Measurements from ENCODE around the gene ZFYVE16.

ZFYVE16 gene

GRCh38 chr5:80403782-80404181 lies 4.1 kb upstream of the ZFYVE16 start:
- TF ChIP-seq GATA2 (IDR thresholded peaks at IDR 0.05; ENCODE audit: low read depth, low read length), result no peak
- TF ChIP-seq GATA3 (IDR thresholded peaks at IDR 0.05; ENCODE audit: low read depth, low read length), result no peak

DNA sequence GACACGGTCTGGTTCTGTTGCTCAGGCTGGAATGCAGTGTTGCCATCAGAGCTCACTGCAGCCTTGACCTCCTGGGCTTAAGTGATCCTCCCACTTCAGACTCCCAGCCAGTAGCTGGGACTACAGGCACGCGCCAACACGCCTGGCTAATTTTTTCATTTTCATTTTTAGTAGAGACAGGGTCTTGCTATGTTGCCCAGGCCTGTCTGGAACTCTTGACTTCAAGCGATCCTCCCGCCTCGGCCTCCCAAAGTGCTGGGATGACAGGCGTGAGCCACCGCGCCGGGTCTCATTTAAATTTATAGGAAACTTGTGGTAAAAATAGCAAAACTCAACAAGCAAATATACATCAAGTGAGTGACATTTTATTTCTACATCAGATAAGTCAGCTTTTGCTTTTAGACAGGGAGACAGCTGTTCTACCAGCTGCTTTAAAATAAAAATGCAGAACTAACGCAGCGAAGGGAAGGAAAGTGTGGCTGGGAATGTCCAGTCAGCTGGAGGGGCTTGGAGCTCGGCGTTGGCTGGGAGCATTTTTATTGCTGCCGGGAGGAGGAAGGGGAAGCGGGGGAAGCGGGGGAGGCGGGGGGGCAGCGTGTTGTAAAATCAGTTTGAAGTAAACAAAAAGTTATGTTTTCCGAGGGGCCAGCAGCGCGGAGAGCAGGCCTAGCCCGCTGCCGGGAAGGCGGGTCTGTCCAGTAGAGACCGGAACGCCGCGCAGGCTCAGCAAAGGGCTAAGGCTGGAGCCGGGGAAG lies 707 bp upstream of the ZFYVE16 start:
- TF ChIP-seq GATA2 (IDR thresholded peaks at IDR 0.05; ENCODE audit: low read depth, low read length), result no peak
- no peak for TF ChIP-seq GATA3 (IDR thresholded peaks at IDR 0.05; ENCODE audit: low read depth, low read length)

DNA sequence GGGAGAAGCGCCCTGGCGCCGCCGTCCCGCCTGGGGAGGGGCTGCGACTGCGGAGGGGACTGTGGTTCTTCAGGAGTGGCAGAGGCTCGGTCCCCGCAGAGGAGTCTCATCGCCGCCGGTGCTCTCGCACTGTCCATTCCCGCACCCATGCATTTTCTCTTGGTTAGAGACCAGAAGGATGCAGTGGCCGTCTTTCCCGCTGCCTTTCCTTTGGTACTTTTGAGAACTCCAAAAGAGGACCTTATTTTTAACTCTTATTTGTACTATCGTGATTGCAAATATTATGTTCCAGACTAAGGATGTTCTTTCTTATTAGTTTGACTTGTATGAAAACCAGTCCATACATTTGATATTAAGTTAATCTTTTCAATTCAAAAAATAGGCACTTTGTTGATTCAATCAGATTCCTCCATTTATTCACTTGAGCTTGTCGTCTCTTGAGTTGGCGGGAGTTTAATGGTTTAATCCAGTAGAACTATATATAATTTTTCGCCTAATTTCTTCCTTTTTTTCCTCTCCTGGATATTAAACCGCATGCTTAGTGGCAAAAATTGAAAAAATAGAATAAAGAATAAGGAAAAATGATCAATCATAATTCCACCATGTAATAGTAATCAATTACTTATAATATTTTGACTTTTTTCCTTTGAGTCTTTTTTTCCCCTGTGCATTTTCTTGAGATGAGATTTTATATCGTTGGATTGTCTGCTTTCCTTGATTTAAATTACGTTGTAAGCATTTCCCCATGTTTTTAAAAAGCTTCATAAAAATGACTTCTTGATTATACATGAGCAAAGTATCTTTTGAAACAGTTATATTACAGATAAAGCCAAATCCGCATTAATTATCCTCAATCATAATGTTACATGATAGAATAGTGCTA lies 861 bp downstream of the ZFYVE16 start:
- TF ChIP-seq GATA2 (IDR thresholded peaks at IDR 0.05; ENCODE audit: low read depth, low read length) (no peak), GATA3 (IDR thresholded peaks at IDR 0.05; ENCODE audit: low read depth, low read length) (no peak)

DNA sequence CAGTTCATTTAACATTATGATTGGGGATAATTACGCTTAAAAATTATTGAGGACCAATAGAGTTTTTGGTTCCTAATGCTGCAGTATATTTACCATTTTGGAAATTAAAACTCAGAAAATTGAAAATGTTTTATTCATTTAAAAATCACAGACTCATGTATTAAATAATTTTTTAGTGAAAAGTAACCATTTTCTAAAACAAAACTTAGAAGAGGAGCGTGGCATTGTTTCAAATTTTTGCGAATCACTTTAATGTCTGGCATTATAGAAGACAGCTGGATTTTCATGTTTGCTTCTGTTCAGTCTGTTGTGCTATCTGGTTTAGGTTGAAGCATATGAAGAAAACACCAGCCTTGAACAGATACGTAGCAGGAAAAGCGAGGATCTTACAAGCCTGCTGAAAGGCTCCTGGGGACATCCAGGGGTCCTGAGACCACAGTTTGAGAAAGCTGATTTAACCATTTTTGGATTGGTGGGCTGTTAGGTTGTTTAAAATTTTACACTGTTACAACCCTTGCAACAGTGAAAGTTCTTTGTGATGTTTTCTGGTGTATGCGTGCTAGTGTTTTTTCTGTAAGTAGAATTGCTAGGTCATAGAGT lies 1.6 kb downstream of the ZFYVE16 start:
- TF ChIP-seq GATA2 (IDR thresholded peaks at IDR 0.05; ENCODE audit: low read depth, low read length), result no peak
- no peak for TF ChIP-seq GATA3 (IDR thresholded peaks at IDR 0.05; ENCODE audit: low read depth, low read length)

DNA sequence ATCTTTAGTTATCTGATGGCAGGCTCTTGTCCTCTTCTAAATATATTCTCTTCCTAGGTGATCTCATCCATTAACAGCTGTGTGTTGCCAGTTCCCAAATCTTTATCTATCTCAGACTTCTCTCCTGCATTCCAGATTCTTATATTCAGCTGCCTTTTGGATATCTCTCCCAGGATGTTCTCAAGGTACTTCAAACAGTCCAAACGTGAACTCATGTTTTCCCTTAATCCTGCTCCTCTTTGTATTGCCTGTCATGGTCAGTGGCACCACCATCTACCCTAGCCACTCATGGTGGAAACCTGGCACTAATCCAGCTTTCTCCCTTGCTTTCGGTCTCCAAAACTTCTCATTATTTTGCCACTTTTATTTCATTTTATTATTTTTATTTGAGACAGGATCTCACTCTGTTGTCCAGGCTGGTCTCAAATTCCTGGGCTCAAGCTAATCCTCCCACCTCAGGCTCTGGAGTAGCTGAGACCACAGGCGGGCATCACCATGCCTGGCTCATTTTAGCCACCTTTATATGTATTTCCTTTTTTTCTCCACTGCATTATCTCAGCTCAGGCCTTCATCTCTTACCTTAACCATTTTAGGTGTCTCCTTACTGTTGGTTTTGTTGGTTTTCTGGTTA lies 3.8 kb downstream of the ZFYVE16 start:
- TF ChIP-seq GATA3 (IDR thresholded peaks at IDR 0.05; ENCODE audit: low read depth, low read length) (no peak), GATA2 (IDR thresholded peaks at IDR 0.05; ENCODE audit: low read depth, low read length) (no peak)

DNA sequence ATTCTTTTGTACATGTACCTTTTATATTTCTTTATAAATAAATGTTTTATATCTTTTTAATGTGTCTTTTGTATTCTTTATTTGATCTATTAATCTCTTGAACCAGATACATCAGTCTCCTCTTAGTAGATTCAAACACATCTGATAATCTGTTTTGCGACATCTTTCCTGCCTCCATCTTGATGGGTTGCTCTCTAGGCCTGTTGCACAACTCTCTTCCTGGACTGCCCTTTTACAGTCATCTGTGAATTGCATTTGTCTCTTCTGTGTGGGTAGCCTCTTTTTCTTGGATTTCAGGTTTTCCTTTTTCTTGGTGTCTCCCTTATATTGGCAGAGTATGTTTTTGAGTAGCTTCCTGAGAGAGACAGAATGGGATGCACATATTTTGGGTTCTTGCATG lies 6.2 kb downstream of the ZFYVE16 start:
- TF ChIP-seq GATA2 (IDR thresholded peaks at IDR 0.05; ENCODE audit: low read depth, low read length), result no peak

DNA sequence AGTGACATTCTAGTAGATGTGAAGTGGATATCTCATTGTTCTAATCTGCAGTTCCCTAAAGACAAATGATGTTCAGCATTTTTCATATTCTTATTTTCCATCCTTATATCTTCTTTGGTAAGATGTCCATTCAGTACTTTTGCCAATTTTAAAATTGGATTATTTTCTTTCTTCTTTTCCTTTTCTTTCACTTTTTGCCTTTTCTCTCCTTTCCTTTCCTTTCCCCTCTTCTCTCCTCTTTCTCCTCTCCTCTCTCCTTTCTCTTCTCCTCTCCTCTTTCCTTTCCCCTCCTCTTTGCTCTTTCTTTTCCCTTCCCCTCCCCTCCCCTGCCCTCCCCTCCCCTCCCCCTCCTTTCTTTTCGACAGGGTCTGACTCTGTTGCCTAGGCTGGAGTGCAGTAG lies 10.1 kb downstream of the ZFYVE16 start:
- TF ChIP-seq GATA3 (IDR thresholded peaks at IDR 0.05; ENCODE audit: low read depth, low read length) (no peak), GATA2 (IDR thresholded peaks at IDR 0.05; ENCODE audit: low read depth, low read length) (no peak)

DNA sequence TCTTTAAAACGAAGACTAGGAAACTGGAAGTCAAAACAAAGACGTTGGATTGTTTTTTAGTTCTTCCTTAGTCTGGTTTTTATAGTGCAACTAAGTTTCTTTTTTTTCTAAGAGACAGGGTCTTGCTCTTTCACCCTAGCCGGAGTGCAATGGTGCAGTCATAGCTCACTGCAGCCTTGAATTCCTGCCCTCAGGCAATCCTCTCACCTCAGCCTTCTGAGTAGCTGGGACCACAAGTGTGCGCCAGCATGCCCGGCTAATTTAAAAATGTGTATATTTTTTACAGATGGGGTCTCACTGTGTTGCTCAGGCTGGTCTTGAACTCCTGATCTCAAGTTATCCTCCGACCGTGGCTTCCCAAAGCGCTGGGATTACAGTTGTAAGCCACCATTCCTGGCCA lies 27.6 kb downstream of the ZFYVE16 start:
- TF ChIP-seq GATA2 (IDR thresholded peaks at IDR 0.05; ENCODE audit: low read depth, low read length) (no peak), GATA3 (IDR thresholded peaks at IDR 0.05; ENCODE audit: low read depth, low read length) (no peak)

- TF ChIP-seq GATA2 (IDR thresholded peaks at IDR 0.05; ENCODE audit: low read depth, low read length) (no peak), GATA3 (IDR thresholded peaks at IDR 0.05; ENCODE audit: low read depth, low read length) (no peak)
These were observed 29.5 kb downstream of the ZFYVE16 start for GRCh38 chr5:80437326-80437725.

DNA sequence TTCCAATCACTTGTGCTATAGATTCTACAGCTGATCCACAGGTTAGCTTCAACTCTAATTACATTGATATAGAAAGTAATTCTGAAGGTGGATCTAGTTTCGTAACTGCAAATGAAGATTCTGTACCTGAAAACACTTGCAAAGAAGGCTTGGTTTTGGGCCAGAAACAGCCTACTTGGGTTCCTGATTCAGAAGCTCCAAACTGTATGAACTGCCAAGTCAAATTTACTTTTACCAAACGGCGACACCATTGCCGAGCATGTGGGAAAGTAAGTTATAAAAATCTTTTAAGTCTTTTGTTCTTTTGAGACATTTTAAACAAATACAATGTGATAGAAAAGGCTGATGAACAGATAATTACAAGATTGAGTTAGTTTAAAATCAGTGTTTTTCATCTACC lies 30.9 kb downstream of the ZFYVE16 start:
- TF ChIP-seq GATA2 (IDR thresholded peaks at IDR 0.05; ENCODE audit: low read depth, low read length) (no peak), GATA3 (IDR thresholded peaks at IDR 0.05; ENCODE audit: low read depth, low read length) (no peak)

DNA sequence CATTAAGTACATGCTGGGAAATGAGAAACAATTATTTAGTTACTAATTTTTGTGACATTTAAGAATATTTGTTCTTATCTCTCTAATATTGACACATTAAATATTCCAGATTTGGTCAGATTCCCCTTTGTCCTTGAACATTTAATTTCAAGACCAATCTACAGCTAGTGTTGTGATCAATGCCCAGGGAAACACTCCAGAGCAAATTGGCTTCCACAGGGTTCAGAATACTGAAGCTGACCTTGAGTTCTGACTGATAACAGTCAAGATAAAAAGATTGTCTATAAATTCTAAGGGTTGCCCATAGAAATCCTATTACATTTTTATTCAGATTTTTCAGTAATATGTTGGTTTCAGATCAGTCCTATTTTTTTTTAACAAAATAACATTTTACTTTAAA lies 31.3 kb downstream of the ZFYVE16 start:
- no peak for TF ChIP-seq GATA3 (IDR thresholded peaks at IDR 0.05; ENCODE audit: low read depth, low read length)
- TF ChIP-seq GATA2 (IDR thresholded peaks at IDR 0.05; ENCODE audit: low read depth, low read length), result no peak

DNA sequence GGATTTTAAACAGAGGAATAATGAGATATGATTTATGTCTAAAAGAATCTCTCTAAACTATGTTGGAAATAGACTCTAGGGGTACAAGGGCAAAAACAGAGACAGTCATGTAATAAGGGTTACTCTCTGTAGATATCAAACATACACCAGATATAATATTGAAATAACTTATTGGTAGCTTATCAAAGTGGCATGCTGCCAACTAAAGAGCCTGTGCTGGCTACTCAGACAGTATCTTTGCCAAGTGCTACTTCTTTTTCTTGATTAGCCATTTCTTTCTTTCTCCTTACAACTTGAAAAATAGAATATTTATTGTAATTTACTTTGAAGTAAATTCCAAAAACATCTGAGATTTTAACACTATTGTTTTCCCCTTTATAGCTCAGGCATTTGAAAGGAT lies 34.9 kb downstream of the ZFYVE16 start:
- TF ChIP-seq GATA2 (IDR thresholded peaks at IDR 0.05; ENCODE audit: low read depth, low read length) (no peak), GATA3 (IDR thresholded peaks at IDR 0.05; ENCODE audit: low read depth, low read length) (no peak)

DNA sequence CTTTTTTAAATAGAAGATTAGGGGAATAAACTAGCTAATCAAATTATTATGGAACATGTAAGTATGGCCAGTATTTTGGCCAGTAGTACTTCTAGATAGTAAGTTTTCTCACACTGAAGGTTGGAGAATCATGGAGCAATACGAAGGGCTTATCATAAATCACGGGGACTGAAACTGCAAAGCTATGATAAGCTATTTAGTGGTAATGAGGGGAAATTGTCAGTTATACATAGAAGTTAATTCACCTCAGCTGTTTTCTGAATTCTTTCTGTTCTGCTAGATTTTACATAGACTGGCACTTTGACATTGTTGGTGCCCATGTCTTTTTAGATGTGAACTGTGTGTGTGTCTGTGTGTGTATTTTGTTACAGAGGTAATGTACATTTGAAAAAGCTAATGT lies 45.5 kb downstream of the ZFYVE16 start:
- TF ChIP-seq GATA3 (IDR thresholded peaks at IDR 0.05; ENCODE audit: low read depth, low read length) (no peak), GATA2 (IDR thresholded peaks at IDR 0.05; ENCODE audit: low read depth, low read length) (no peak)

GRCh38 chr5:80463269-80463668 lies 55.4 kb downstream of the ZFYVE16 start:
- TF ChIP-seq GATA3 (IDR thresholded peaks at IDR 0.05; ENCODE audit: low read depth, low read length) (no peak), GATA2 (IDR thresholded peaks at IDR 0.05; ENCODE audit: low read depth, low read length) (no peak)
